Measurements from ENCODE around the gene PRSS57.
"Not testable (repeated sequence)": the region's sequence is repeated elsewhere in the genome, so short reads cannot be mapped to it uniquely, and the experiment has no call there.

Gene PRSS57

GRCh38 chr19:695352-695949, at the start of gene PRSS57:
Gene PRSS57, minus strand, starts transcription at chr19:695452. Its CDS starts 22 bp downstream, at chr19:695430.
- no peak for DNase-seq (ENCODE audit: low read depth in 2 of 2)

DNA sequence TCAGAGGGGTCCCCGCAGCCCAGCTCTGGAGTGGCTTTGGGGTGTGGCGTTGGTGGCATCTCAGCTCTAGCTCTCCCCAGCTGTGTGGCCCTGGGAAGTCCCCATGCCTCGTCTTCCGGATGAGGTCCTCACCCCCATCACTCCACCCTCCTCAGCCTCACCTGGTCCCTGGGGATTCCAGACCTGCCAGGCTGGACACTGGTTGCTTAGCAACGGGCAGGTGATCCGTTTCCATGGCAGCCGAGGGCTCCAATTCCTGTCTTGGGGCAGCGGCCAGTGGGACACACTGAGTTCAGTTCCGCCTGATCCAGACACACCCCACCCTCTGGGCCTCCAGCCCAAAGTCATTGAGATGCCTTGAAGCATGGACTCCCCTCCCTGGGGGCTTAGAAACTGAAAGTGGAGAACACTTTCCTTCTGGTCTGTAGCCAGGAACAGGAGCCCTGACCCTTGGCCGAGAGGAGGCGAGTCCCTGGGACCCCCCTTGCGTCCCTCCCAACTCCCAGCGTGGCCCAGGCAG, 48.0 kb upstream of the PRSS57 start:
- no peak for DNase-seq (ENCODE audit: low read depth in 2 of 2)

DNA sequence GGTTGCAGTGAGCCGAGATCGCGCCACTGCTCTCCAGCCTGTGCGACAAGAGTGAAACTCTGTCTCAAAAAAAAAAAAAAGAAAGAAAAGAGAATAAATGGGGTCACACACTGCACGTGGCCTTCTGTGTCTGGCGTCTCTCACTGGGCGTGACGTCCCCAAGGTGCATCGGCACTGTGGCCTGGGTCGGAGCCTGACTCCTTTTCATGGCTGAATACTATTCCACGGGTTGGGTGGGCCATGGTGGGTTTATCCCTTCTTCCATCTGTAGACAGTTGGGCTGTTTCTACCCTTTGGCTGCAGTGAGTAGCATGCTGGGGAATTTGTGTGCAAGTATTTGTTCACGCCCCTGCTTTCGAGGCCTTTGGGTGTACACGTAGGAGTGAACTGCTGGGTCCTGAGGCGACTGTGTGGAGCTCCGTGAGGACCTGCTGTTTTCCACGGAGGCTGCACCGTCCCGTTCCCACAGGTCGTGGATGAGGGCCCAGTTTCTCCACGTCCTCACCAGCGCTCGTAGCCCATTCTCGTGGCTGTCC, 47.4 kb upstream of the PRSS57 start:
- DNase-seq (ENCODE audit: low read depth in 2 of 2): no peak

GRCh38 chr19:741506-742131, 46.4 kb upstream of the PRSS57 start:
- no peak for DNase-seq (ENCODE audit: low read depth in 2 of 2)

DNA sequence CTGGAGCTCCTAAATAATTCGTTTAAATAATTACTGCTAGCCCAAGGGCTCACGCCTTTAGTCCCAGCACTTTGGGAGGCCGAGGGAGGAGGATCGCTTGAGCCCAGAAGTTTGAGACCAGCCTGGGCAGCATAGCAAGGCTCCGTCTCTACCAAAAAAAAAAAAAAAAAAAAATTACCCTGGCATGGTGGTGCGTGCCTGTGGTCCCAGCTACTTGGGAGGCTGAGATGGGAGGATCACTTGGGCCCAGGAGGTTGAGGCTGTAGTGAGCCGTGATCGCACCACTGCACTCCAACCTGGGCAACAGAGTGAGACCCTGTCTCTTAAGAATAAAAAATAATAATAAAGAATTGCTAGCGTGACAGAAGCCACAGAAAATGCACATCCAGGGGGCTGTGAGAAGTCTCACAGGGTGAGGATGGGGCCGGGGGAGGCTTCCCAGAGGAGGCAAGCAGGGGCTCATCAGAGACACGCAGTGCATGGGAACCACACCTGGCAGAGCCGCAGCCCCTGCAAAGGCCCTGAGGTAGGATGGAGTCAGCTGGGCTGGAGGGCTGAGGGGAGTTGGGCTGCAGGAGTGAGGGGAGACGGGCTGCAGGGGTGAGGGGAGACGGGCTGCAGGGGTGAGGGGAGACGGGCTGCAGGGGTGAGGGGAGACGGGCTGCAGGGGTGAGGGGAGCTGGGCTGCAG, 45.7 kb upstream of the PRSS57 start:
- DNase-seq (ENCODE audit: low read depth in 2 of 2): not testable (repeated sequence)

DNA sequence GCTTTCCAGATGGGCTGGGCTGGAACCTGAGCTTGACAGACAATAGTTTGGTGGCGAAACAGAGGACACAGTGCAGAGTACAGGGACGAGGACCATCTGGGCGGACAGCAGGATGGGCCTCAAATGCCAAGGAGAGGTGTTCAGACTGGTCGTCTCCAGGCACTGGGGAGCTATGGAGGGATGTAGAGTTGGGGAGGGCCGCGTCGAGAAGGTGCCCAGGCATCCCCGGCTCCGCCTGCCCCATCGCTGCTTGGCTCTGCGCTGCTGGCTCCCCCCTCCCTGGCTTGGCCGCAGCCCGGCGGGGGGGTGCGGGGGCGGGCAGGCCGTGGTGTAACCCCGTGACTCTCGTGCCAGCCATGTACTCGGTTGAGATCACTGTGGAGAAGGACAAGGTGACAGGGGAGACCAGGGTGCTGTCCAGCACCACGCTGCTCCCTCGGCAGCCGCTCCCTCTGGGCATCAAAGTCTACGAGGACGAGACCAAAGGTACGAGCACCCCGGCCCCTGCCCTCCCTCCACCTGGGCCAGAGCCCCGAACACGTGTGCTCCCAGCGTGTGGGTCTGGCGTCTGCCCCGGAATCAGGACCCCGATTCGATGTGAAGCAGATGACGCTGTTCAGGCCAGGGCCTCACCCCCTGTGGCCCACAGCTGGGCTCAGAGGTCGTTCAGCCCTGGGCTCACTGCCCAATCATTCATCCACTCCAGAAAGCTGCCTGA, 44.9 kb upstream of the PRSS57 start:
- DNase-seq (ENCODE audit: low read depth in 2 of 2): no peak

GRCh38 chr19:738509-739128, 43.4 kb upstream of the PRSS57 start:
- no peak for DNase-seq (ENCODE audit: low read depth in 2 of 2)

- peak; percentile 30 to 46 for DNase-seq (ENCODE audit: low read depth in 2 of 2)
These were observed 42.4 kb upstream of the PRSS57 start for GRCh38 chr19:737591-738093.

DNA sequence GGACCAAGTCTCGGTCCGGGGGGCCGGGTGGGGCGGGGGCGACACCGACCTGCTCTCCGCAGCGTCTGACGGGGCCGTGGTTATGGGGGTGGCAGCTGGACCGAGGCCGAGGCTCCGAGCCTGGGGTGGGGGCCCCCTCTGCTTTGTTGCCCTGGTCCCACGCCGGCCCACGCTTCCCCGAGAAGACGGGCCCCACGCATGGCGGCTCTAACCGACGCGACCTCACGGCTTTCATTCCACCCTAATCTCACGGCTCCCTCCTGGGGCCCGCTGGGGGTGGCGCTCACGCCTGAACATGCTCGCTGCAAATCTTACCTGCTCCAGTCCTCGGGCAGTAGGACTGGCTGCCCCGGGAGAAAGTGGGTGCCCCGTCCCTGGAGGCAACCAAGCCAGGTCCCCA, 40.9 kb upstream of the PRSS57 start:
- no peak for DNase-seq (ENCODE audit: low read depth in 2 of 2)

DNA sequence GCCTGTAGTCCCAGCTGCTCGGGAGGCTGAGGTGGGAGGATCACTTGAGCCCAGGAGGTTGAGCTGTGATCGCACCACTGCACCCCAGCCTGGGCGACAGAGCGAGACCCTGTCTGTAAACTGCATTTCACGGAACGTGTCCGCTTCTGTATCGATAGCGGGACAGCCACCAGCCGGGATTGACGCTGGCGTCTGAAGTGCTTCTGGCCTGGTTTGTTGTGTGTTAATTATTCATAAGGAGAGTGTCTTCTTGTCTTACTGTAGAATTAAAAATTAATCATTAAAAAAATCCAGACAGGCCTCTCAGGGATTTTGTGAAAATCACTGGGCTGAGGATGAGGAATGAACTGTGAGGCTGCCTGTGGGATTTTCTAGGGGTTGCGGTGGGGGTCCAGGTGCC, 39.5 kb upstream of the PRSS57 start:
- no peak for DNase-seq (ENCODE audit: low read depth in 2 of 2)

GRCh38 chr19:732148-733069, 37.2 kb upstream of the PRSS57 start:
- no peak for DNase-seq (ENCODE audit: low read depth in 2 of 2)

- no peak for DNase-seq (ENCODE audit: low read depth in 2 of 2)
These were observed 35.7 kb upstream of the PRSS57 start for GRCh38 chr19:731000-731399.

DNA sequence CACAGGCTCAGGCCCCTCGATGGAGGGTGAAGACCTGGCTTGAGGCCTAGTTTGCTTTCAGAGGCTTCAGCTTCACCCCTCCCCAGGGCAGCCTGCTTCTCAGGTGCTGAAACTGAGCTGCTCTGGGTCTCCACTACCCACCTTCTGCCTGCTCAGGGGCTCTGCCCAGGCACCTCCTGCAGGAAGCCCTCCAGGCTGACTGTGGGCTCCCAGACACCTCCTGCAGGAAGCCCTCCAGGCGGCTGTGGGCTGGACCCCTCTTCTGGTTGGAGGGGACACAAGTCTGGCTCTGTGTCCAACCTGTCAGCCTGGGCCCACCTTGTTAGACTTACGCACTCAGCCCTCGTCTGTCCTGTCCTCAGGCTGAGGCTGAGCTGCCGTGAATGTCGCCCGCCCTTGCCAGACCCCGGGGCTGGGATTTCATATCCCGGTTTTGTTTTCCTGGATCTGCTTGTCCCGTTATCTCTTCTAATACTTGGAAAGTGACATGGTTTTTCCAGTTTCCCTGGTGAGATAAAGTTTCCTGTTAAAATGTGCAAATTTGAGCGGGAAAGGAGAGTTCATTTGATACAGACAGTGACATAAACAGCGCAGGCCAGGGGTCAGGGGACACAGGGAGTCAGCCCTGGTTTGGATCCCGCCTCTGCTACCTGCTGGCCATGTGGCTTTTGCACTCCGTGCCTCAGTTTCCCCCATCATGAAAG, 34.9 kb upstream of the PRSS57 start:
- no peak for DNase-seq (ENCODE audit: low read depth in 2 of 2)

DNA sequence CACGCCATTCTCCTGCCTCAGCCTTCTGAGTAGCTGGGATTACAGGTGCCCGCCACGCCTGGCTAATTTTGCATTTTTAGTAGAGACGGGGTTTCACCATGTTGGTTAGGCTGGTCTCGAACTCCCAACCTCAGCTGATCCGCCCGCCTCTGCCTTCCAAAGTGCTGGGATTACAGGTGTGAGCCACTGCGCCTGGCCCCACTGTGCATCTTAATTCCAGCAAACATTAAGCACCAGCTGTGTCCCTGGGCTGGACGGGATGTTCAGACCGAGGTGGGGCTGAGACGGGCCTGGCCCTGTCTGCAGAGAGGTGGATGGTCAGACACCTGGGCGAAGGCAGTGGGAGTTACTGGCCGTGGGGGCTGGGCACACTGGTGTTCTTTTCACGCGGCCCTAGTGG, 34.3 kb upstream of the PRSS57 start:
- DNase-seq (ENCODE audit: low read depth in 2 of 2): not testable (repeated sequence)

- DNase-seq (ENCODE audit: low read depth in 2 of 2): no peak
These were observed 32.8 kb upstream of the PRSS57 start for GRCh38 chr19:728011-728410.

DNA sequence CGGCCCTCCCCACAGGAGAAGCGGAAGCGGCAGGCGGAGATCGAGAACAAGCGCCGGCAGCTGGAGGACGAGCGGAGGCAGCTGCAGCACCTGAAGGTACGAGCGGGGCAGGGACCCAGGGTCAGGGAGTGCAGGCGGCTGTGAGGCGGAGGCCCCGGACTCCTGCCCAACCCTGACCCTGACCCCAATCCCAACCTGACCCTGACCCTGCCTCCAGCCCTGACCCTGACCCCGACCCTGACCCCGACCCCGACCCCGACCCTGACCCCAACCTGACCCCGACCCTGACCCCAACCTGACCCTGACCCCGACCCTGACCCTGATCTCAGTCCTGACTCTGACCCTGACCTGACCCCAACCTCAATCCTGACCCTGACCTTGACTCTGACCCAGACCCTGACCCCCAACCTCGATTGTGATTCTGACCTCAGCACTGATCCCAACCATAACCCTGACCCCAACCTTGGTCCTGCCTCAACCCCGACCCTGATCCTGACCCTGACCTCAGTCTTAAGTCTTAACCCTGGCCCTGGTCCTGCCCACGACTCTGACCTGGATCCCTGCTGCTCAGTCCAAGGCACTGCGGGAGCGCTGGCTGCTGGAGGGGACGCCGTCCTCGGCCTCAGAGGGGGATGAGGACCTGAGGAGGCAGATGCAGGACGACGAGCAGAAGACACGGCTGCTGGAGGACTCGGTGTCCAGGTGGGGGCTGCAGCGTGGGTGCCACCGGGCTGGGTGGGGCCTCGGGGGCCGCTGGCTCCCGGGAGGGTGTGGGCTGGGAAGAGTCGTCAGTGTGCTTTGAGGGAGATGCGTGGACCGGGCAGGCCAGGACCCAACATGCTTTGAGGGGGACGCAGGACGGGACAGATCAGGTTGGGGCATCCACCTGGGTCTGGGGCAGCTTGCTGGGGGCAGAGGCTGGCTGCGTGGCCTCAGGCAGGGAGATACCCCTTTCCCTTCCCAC, 32.0 kb upstream of the PRSS57 start:
- DNase-seq (ENCODE audit: low read depth in 2 of 2): no peak

- no peak for DNase-seq (ENCODE audit: low read depth in 2 of 2)
These were observed 30.3 kb upstream of the PRSS57 start for GRCh38 chr19:725461-726089.

- DNase-seq (ENCODE audit: low read depth in 2 of 2): no peak
These were observed 28.5 kb upstream of the PRSS57 start for GRCh38 chr19:723714-724113.
